CD4-positive, alpha-beta memory T cell (primary cell): ENCODE data around the gene GPR119. TPM values are rescaled to one million over a fixed set of nuclear protein-coding genes. Genes with fewer than 3 reads are reported as not detected.
"Not testable (repeated sequence)": the region's sequence is repeated elsewhere in the genome, so short reads cannot be mapped to it uniquely, and the experiment has no call there.

ENCODE experiments used
- CTCF ChIA-PET: fragments of 350-600 bp; sonication (Branson Sonifier 250); formaldehyde crosslinking; loops from one replicate; lab custom pipeline; 2021; ENCODE audit warnings: inconsistent platforms; ENCODE audit not compliant: partially characterized antibody; lab: Charles Lee
- POLR2A ChIA-PET: fragments of 350-600 bp; sonication (Branson Sonifier 250); formaldehyde crosslinking; loops from one replicate; lab custom pipeline; 2021; ENCODE audit not compliant: partially characterized antibody; lab: Charles Lee
- DNase-seq, 5 donors: peaks; one replicate each; pipeline versions ENCODE4 v3.0.0 to v3.0.0-alpha.2; 2020 to 2022; ENCODE audit warnings: mixed read lengths in 1 of 5
- H3K27ac ChIP-seq: one replicate; pipeline ENCODE4 v1.7.0; 2013; ENCODE audit warnings: low read depth, low read length
- H3K27me3 ChIP-seq: 2 replicates; pipeline ENCODE4 v1.7.0; 2013; ENCODE audit warnings: mild to moderate bottlenecking, low read length, moderate library complexity; ENCODE audit not compliant: insufficient read depth
- H3K36me3 ChIP-seq: 2 replicates; pipeline ENCODE4 v1.7.0; 2013; ENCODE audit warnings: mild to moderate bottlenecking, low read length, moderate library complexity; ENCODE audit not compliant: insufficient read depth
- H3K4me1 ChIP-seq: 2 replicates; pipeline ENCODE4 v1.7.0; 2013; ENCODE audit warnings: mild to moderate bottlenecking, low read length, moderate library complexity; ENCODE audit not compliant: insufficient read depth
- H3K4me3 ChIP-seq, 2 donors: one replicate each; pipeline ENCODE4 v1.7.0; 2013; ENCODE audit warnings: low read length in 2 of 2, mild to moderate bottlenecking in 1 of 2
- H3K9me3 ChIP-seq, 2 donors: one replicate each; pipeline ENCODE4 v1.7.0; 2013; ENCODE audit warnings: low read length in 2 of 2, control low read depth in 1 of 2; ENCODE audit not compliant: control insufficient read depth in 1 of 2
- H3K27ac Mint-ChIP-seq, 7 donors: one replicate each; pipeline ENCODE4 v1.8.0; 2020 to 2021; ENCODE audit warnings: mixed read lengths in 7 of 7, mild to moderate bottlenecking in 6 of 7, inconsistent platforms in 3 of 7, moderate library complexity in 3 of 7
- H3K27me3 Mint-ChIP-seq, 2 donors: one replicate each; pipeline ENCODE4 v1.8.0; 2020 to 2021; ENCODE audit warnings: mixed read lengths in 2 of 2
- H3K36me3 Mint-ChIP-seq, 2 donors: one replicate each; pipeline ENCODE4 v1.8.0; 2020 to 2021; ENCODE audit warnings: mixed read lengths in 2 of 2, inconsistent platforms in 1 of 2, mild to moderate bottlenecking in 1 of 2
- H3K4me1 Mint-ChIP-seq, 4 donors: one replicate each; pipeline ENCODE4 v1.8.0; 2020 to 2021; ENCODE audit warnings: mixed read lengths in 4 of 4, mild to moderate bottlenecking in 1 of 4
- H3K4me3 Mint-ChIP-seq, 8 donors: one replicate each; pipeline ENCODE4 v1.8.0; 2020 to 2021; ENCODE audit warnings: mixed read lengths in 8 of 8, mild to moderate bottlenecking in 7 of 8, moderate library complexity in 6 of 8, inconsistent platforms in 3 of 8
- H3K9me3 Mint-ChIP-seq, 8 donors: one replicate each; pipeline ENCODE4 v1.8.0; 2020 to 2021; ENCODE audit warnings: mixed read lengths in 8 of 8, mild to moderate bottlenecking in 5 of 8, inconsistent platforms in 3 of 8, moderate library complexity in 1 of 8
- intact Hi-C: fragments of 100-400 bp; cut with micrococcal nuclease; formaldehyde crosslinking; loops from one replicate; pipeline ENCODE4 v1.15.1; 2023
- polyA plus RNA-seq, 2 donors: library from polyadenylated mRNA; unstranded; fragments of 300-500 nt; fragmentation: Illumina TruSeq; gene quantifications; one replicate each; pipeline ENCODE4 v1.2.3, GENCODE V29; 2021
- total RNA-seq, 2 experiments: library from RNA; stranded (reverse); gene quantifications; one replicate each; pipeline ENCODE4 v1.2.3, GENCODE V29; 2021

Gene GPR119
- total RNA-seq = not detected
- not detected for polyA plus RNA-seq

DNA sequence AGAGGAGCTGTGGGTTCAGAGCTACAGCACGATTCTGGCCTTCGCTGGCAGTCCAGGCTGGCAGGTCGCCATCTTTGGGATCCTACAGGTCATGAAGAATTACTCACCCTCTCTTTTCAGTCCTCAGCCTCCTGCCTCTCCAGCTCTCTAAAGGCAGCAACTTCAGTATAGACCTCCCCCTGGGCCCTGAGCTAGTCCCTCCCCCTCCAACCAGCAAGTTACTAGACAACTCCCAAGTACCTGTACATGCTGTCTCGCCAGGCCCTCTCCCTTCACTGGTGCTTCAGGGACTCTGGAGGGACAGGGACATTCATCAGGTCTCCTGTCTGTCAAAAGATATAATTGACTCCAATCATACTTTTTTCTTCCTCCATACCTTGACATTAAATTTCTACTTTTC lies at the start of gene GPR119:
Gene GPR119, minus strand, starts transcription at position 155 of the 400 bp plus-strand sequence. CDS start 227 bp downstream, outside the sequence.
- intact Hi-C loops = no loop called here
- no peaks in the 10 kb centered on the region for H3K4me1 Mint-ChIP-seq
- H3K9me3 ChIP-seq = no peaks in the 10 kb centered on the region
- H3K36me3 ChIP-seq = no peaks in the 10 kb centered on the region
- no peak within 1 kb of the TSS for H3K27ac ChIP-seq
- no peaks in the 10 kb centered on the region for H3K4me1 ChIP-seq
- no peaks in the 10 kb centered on the region for H3K27me3 ChIP-seq
- H3K36me3 Mint-ChIP-seq = no peaks in the 10 kb centered on the region
- H3K4me3 Mint-ChIP-seq = no peak within 1 kb of the TSS
- no peaks in the 10 kb centered on the region for H3K9me3 Mint-ChIP-seq
- H3K27me3 Mint-ChIP-seq = peaks cover 0 to 3% of the 10 kb centered on the region in 2 donors
- POLR2A ChIA-PET = no interaction called here
- no peak for DNase-seq
- no peak within 1 kb of the TSS for H3K4me3 ChIP-seq
- CTCF ChIA-PET = no interaction called here
- no peak within 1 kb of the TSS for H3K27ac Mint-ChIP-seq

DNA sequence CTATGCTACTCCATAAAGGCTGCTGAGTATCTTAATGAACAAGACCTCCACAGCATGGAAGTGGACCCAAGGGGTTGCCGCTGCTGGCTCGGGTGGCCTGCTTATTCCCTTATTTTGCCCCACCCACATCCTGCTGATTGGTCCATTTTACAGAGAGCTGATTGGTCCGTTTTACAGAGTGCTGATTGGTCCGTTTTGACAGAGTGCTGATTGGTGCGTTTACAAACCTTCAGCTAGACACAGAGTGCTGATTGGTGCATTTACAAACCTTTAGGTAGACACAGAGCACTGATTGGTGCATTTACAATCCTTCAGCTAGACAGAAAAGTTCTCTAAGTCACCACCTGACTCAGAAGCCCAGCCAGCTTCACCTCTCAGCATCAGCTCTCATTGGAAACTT lies 43.8 kb upstream of the GPR119 start:
- intact Hi-C loops, H3K4me3 Mint-ChIP-seq, H3K27ac ChIP-seq, H3K36me3 ChIP-seq, H3K27ac Mint-ChIP-seq, H3K4me1 ChIP-seq, H3K4me1 Mint-ChIP-seq, H3K9me3 ChIP-seq, POLR2A ChIA-PET, H3K4me3 ChIP-seq, DNase-seq, H3K9me3 Mint-ChIP-seq, H3K36me3 Mint-ChIP-seq, H3K27me3 ChIP-seq, H3K27me3 Mint-ChIP-seq, CTCF ChIA-PET: not testable (repeated sequence)

DNA sequence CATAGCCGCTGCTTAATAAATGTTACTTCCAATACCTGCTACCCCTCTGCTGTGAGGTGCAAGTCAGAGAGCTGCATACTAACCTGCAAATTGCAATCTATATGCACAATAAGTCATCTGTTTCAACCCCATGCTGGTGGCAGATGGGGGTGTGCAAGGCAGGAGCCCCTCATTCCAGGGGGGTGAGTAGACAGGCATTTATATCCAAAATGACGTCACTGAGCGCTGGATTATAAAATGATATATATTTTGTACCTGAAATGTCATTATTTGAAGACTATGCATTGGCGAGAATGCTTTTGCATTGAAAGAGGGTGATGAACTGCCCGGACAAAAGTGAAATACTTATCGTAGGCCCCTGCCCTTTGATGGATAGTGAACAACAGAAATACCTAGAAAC lies 41.1 kb upstream of the GPR119 start:
- Histone ChIP-seq H3K4me1 (no peaks in the 10 kb centered on the region), H3K36me3 (no peaks in the 10 kb centered on the region), H3K9me3 (no peaks in the 10 kb centered on the region), H3K4me3 (no peak overlapping the region), H3K27me3 (no peaks in the 10 kb centered on the region), H3K27ac (no peak overlapping the region)
- ChIA-PET CTCF (no interaction called here), POLR2A (no interaction called here)
- intact Hi-C loops = no loop called here
- H3K36me3 Mint-ChIP-seq = no peaks in the 10 kb centered on the region
- peaks cover 2% of the 10 kb centered on the region in 2 donors for H3K27me3 Mint-ChIP-seq
- no peak for DNase-seq
- H3K9me3 Mint-ChIP-seq = no peaks in the 10 kb centered on the region
- H3K27ac Mint-ChIP-seq = no peak overlapping the region
- H3K4me1 Mint-ChIP-seq = no peaks in the 10 kb centered on the region
- H3K4me3 Mint-ChIP-seq = no peak overlapping the region

DNA sequence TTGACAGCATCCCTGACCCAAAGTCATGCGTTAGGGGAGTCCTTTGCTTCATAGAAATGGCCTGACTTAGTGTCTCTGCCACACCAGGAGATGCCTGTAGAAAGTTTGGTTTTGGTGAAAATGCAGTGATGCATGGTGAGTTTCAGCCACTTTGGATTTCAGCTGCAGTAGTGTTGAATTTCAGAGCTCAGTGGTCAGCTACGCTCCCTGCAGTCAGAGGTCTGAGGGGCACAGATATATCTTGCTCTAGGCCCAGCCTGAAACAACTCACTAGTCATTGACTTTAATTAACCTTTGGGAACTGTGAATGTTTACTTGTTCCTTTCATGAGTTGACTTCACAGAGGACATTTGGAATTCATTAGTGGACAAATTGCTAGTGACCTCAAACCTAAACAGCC lies 33.8 kb upstream of the GPR119 start:
- no peak for DNase-seq
- CTCF ChIA-PET = no interaction called here
- H3K4me3 ChIP-seq = no peak overlapping the region
- POLR2A ChIA-PET = no interaction called here
- no peaks in the 10 kb centered on the region for H3K36me3 ChIP-seq
- Mint-ChIP-seq H3K4me1 (no peaks in the 10 kb centered on the region), H3K27ac (no peak overlapping the region), H3K9me3 (peaks cover 0 to 1% (median 0%) of the 10 kb centered on the region in 8 donors), H3K27me3 (no peaks in the 10 kb centered on the region), H3K4me3 (no peak overlapping the region), H3K36me3 (peaks cover 3 to 4% of the 10 kb centered on the region in 2 donors)
- no peaks in the 10 kb centered on the region for H3K27me3 ChIP-seq
- H3K9me3 ChIP-seq = no peaks in the 10 kb centered on the region
- H3K27ac ChIP-seq = no peak overlapping the region
- H3K4me1 ChIP-seq = no peaks in the 10 kb centered on the region
- intact Hi-C loops = no loop called here

DNA sequence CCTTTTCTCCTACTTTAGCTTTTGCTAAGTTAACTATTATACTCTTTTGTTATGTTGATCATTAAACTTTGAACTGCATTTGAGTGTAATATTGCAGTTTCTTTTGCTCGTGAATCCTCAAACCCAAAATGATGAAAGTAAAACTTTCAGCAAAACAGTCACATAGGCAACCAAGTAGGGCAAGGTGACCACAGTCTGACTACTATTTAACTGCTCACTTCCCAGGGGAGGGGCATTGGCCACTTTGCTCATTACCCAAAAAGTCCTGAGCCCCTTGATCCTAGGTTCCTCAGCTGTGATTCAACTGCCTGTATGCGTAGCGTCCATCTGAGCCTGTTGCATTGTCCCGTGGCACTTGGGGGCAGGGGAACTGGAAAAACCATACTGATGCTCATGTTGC lies 33.3 kb upstream of the GPR119 start:
- intact Hi-C loops = no loop called here
- no peak overlapping the region for H3K27ac ChIP-seq
- H3K9me3 ChIP-seq = no peaks in the 10 kb centered on the region
- no peak overlapping the region for H3K4me3 Mint-ChIP-seq
- H3K4me1 ChIP-seq = no peaks in the 10 kb centered on the region
- H3K9me3 Mint-ChIP-seq = peaks cover 0 to 1% (median 0%) of the 10 kb centered on the region in 8 donors
- no peak overlapping the region for H3K27ac Mint-ChIP-seq
- H3K36me3 Mint-ChIP-seq = peaks cover 3 to 4% of the 10 kb centered on the region in 2 donors
- H3K4me1 Mint-ChIP-seq = no peaks in the 10 kb centered on the region
- no peak overlapping the region for H3K4me3 ChIP-seq
- no peaks in the 10 kb centered on the region for H3K36me3 ChIP-seq
- no peaks in the 10 kb centered on the region for H3K27me3 ChIP-seq
- ChIA-PET CTCF (no interaction called here), POLR2A (no interaction called here)
- DNase-seq = no peak
- H3K27me3 Mint-ChIP-seq = no peaks in the 10 kb centered on the region

DNA sequence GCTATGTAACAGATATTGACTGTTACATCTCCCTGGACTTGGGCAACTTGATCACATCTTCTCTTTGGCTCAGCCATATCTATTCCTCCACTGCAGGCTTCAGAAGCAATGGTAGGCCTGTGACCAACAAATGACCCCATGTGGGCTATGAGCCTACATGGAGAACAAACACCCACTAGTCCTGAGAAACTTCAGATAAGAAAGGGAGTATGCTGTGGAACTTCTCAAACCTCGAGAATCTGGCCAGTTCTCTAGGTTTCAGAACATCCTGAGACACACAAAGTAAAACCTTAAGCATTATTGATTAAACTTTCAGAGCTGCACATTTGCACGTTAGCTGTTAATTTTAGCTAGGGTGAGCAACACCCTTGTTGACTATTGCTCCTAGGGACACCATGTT lies 32.6 kb upstream of the GPR119 start:
- no peaks in the 10 kb centered on the region for H3K4me1 Mint-ChIP-seq
- intact Hi-C loops = no loop called here
- H3K36me3 Mint-ChIP-seq = peaks cover 4 to 6% of the 10 kb centered on the region in 2 donors
- H3K9me3 Mint-ChIP-seq = peaks cover 0 to 1% (median 0%) of the 10 kb centered on the region in 8 donors
- Histone ChIP-seq H3K27ac (no peak overlapping the region), H3K27me3 (no peaks in the 10 kb centered on the region), H3K9me3 (no peaks in the 10 kb centered on the region), H3K4me1 (no peaks in the 10 kb centered on the region), H3K36me3 (no peaks in the 10 kb centered on the region), H3K4me3 (no peak overlapping the region)
- H3K27me3 Mint-ChIP-seq = no peaks in the 10 kb centered on the region
- no peak overlapping the region for H3K27ac Mint-ChIP-seq
- no peak overlapping the region for H3K4me3 Mint-ChIP-seq
- no peak for DNase-seq
- POLR2A ChIA-PET = no interaction called here
- CTCF ChIA-PET = no interaction called here

DNA sequence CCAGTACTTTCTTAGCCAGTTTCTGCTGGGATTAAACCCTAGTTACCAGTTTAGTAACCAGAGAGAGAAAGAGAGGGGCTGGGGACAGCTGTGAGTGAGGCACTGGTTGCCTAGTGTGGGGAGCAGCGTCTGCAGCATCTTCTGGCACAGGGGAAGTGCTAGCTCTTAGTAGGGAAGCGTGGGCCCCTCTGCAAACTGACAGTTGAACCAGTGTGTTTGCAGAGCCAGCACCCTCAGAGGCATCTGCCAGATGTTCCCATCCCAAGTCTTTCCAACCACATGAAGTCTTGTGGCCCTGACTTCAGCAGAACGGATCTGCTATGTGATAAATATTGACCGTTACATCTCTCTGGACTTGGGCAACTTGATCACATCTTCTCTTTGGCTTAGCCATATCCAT lies 31.3 kb upstream of the GPR119 start:
- no peak for DNase-seq
- intact Hi-C loops = no loop called here
- Histone ChIP-seq H3K27me3 (no peaks in the 10 kb centered on the region), H3K4me1 (no peaks in the 10 kb centered on the region), H3K36me3 (no peaks in the 10 kb centered on the region), H3K27ac (no peak overlapping the region), H3K9me3 (no peaks in the 10 kb centered on the region), H3K4me3 (no peak overlapping the region)
- peaks cover 0 to 1% (median 0%) of the 10 kb centered on the region in 8 donors for H3K9me3 Mint-ChIP-seq
- peaks cover 8 to 15% of the 10 kb centered on the region in 2 donors for H3K36me3 Mint-ChIP-seq
- no peak overlapping the region for H3K27ac Mint-ChIP-seq
- H3K27me3 Mint-ChIP-seq = no peaks in the 10 kb centered on the region
- POLR2A ChIA-PET = no interaction called here
- H3K4me1 Mint-ChIP-seq = no peaks in the 10 kb centered on the region
- CTCF ChIA-PET = no interaction called here
- H3K4me3 Mint-ChIP-seq = no peak overlapping the region

DNA sequence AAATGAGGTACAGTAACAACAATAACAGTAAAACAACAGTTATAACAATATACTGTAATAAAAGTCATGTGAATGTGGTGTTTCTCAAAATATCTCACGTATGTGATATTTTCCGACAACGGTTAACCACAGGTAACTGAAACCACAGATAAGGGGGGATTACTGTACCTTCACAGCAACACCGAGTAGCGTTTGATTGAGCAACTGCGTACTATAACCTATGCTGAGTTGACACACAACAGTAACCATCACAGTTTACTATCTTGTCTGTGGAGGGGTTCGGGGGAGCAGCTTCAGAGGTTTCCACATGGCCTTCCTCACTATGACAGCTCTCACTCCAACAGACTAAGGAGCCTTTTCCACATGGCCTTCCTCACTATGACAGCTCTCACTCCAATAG lies 29.7 kb upstream of the GPR119 start:
- intact Hi-C loops = no loop called here
- Mint-ChIP-seq H3K9me3 (peaks cover 0 to 1% (median 0%) of the 10 kb centered on the region in 8 donors), H3K4me1 (no peaks in the 10 kb centered on the region), H3K36me3 (peaks cover 14 to 26% of the 10 kb centered on the region in 2 donors), H3K27me3 (no peaks in the 10 kb centered on the region), H3K27ac (peak overlapping the region in 1 of 7 donors; percentile 15), H3K4me3 (no peak overlapping the region)
- ChIA-PET CTCF (interaction anchor here (0.6 kb wide), 1 partner anchor 548 kb away, joined by 3 read pairs; no protein-coding TSS in a partner anchor), POLR2A (no interaction called here)
- peaks cover 4% of the 10 kb centered on the region for H3K36me3 ChIP-seq
- H3K27me3 ChIP-seq = no peaks in the 10 kb centered on the region
- no peak for DNase-seq
- no peak overlapping the region for H3K27ac ChIP-seq
- no peaks in the 10 kb centered on the region for H3K4me1 ChIP-seq
- no peaks in the 10 kb centered on the region for H3K9me3 ChIP-seq
- no peak overlapping the region for H3K4me3 ChIP-seq
